B cell (primary cell): ENCODE measurements around the gene ZC3H7A.
"Not testable (repeated sequence)": the region's sequence is repeated elsewhere in the genome, so short reads cannot be mapped to it uniquely, and the experiment has no call there.

Experiments used
- CTCF ChIP-seq: fragments of 200-600 bp; IDR thresholded peaks from one replicate; pipeline ENCODE4 v1.8.0; 2022; ENCODE audit warnings: antibody characterized with exemption, mild to moderate bottlenecking
- EZH2 ChIP-seq: IDR thresholded peaks from 2 replicates; pipeline ENCODE4 v1.6.1; 2012; ENCODE audit warnings: borderline replicate concordance, low read depth, mild to moderate bottlenecking, moderate library complexity, low read length; ENCODE audit not compliant: insufficient read depth, poor library complexity, severe bottlenecking

GRCh38 chr16:11825520-11826165, 28.6 kb upstream of the ZC3H7A start:
- TF ChIP-seq CTCF, EZH2: not testable (repeated sequence)
